HG03135 (cell line): ENCODE measurements around the gene COL9A2.

ENCODE experiments used
- ATAC-seq: cut with Tn5 transposase; IDR thresholded peaks from one replicate; pipeline ENCODE4 v1.9.1; 2021; ENCODE audit warnings: mild to moderate bottlenecking, moderate library complexity; ENCODE audit not compliant: unreplicated experiment

COL9A2 gene

GRCh38 chr1:40318970-40319621 lies 2.0 kb upstream of the COL9A2 start:
- no peak for ATAC-seq

GRCh38 chr1:40318476-40318875 lies 1.4 kb upstream of the COL9A2 start:
- ATAC-seq, result no peak

DNA sequence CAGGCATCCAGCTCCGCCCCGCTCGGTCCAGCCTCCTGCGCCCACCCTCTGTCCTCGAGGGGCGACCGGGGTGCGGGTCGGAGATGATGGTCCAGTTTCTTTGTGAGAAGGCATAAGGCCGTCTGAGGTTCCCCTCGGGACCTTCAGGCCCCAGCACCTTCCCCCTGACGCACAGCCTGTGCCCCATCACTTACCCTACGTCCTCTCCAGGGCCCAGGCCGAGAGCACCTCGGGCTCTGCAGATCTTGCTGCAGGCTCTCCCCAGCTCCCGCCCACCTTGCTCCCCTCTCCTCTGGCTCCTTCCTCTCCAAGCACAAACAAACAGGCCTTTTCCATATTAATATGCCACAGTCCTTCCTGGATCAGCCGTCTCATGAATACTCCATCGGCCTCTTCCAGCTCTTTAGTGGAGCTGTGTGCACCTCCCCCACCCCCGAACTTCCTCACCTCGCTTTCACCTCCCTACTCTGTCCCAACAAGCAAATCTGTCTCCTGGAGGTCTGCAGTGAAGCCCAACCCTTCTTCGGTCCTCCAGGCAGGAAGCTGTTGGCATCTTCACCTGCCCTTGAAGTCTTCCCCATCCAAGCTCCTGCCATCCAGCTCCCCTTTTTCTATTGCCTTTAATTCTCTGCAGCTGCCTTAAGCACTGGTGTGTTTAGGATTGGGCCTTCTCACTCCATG lies 448 bp upstream of the COL9A2 start:
- no peak for ATAC-seq

GRCh38 chr1:40315795-40316594 lies 1.1 kb downstream of the COL9A2 start:
- no peak for ATAC-seq

DNA sequence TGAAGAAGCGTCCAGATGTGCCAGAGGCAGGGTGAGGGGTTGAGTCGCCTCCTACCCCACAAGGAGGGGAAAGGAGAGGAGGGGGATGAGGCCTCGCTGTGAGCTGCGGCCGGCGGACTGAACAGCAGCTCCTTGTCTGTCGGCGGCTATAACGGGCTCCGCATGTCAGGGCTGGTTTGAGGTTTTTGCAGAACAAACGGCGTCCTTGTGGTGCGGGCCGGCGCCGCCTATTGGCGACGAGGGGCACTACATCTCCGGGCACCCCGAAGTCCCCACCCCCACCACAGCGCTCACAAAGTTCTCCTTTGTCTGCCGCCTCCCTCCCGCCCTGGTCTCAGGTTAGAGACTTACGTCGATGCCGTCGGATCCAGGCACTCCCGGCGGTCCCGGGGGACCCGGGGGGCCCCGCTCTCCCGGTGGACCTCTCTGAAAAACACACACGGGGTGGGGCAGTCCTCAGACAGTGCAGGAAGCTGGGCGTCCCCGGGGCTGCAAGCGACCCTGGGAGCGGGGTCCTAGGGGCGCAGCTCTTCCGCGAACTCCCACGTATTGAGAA lies 1.8 kb downstream of the COL9A2 start:
- peak; percentile 49 for ATAC-seq

DNA sequence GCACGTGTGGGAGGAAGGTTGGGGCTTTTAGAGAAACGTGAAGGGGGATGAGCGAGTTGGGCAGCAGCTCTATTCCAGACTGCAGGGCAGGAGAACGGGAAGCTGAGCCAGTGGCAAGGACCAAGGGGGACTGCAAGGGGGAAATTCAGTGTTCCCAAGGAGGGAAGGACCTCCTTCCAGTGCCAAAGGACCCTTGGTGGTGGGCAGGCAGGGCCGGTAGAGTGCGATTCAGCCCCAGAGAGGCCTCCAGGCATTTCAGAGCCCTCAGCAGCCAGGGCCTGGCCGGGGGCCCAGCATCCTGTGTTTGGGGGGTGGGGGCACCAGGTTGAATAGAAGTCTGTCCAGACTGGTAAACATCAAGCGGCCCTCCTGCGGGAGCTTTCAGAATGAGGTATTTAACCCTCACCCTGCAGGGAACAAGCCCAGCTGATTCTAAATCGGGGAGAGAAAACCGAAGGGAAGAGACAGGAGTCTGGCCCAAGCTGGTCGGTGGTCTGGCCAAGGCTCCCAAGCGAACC lies 2.3 kb downstream of the COL9A2 start:
- ATAC-seq, result peak; percentile 4

DNA sequence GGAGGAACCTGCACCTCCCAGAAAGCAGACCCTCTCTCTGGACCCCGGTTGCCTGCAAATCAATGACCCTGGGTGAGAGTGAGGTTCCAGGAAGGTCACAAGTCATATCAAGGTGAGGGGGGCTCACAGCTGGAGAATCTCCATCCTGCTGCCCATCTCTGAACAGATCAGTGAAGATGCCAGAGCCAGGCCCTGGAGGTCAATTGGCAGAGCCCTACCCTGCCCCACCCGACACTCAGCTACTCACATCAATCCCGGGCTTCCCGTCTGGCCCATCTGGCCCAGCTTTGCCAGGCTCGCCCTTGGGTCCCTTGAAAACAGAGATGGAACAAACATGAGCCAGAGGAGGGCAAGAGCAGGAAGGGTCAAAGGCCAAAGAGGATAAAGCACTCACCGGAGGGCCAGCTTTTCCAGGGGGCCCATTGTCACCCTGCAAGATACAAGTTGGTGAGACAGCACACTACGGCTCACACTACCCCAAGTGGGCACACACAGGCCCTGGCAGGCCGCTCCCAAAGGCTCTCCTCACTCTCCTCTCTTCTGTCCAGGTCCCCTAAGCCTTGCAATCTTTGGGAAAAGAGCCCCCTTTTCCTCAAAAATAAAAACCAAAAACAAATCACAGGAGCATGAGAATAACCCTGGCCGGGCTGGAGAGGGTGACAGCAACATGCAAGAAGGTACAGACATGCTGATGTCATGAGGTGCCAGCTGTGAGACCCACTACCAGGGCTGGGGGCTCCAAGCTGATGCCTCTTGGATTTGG lies 2.9 kb downstream of the COL9A2 start:
- no peak for ATAC-seq

- ATAC-seq, result no peak
These were observed 3.6 kb downstream of the COL9A2 start for GRCh38 chr1:40313329-40313957.

DNA sequence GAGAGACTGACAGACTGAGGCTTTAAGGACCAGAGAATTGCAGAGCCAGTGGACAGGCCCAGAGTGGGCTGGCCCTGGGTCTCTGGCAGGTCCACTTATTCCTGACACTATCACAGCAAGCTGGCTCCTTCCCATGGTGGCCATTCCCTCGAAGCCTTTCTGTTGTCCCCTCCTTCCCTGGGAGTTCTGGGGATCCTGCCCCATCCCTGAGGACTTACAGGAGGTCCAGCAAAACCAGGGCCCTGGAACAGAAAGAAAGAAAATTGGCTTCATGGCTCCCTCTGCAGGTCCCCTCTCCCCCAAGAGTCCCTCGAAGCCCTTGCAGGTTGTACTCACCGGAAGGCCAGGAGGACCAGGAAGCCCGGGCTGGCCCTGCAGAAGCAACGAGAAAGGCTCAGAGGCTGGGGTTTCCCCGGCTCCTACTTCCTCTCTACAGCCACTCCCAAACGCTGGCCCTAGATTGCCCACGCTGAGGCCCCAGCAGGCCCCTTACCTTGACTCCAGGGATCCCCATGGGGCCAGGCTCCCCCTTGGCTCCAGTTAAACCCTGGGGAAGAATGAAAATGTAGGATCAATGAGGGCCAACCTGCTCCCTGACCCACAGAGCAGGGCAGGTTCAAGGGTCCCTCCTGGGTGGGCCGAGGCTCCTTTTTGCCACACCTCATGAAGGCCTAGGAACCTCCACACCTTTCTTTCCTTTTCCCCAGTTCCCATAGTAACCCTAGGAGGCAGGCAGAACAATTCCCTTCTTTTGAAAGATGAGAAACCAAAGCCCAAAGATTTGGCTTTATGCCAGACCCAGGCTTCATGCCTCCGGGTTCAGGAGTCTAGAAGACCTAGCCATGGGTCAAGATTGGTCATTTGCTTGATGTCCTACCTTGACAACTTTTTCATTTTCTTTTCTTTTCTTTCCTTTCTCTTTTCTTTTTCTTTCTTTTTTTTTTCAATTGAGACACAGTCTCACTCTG lies 4.6 kb downstream of the COL9A2 start:
- ATAC-seq, result peak; percentile 43

GRCh38 chr1:40311692-40312091 lies 5.4 kb downstream of the COL9A2 start:
- no peak for ATAC-seq

- no peak for ATAC-seq
These were observed 6.0 kb downstream of the COL9A2 start for GRCh38 chr1:40310983-40311642.

GRCh38 chr1:40310129-40310461 lies 7.0 kb downstream of the COL9A2 start:
- ATAC-seq, result no peak

DNA sequence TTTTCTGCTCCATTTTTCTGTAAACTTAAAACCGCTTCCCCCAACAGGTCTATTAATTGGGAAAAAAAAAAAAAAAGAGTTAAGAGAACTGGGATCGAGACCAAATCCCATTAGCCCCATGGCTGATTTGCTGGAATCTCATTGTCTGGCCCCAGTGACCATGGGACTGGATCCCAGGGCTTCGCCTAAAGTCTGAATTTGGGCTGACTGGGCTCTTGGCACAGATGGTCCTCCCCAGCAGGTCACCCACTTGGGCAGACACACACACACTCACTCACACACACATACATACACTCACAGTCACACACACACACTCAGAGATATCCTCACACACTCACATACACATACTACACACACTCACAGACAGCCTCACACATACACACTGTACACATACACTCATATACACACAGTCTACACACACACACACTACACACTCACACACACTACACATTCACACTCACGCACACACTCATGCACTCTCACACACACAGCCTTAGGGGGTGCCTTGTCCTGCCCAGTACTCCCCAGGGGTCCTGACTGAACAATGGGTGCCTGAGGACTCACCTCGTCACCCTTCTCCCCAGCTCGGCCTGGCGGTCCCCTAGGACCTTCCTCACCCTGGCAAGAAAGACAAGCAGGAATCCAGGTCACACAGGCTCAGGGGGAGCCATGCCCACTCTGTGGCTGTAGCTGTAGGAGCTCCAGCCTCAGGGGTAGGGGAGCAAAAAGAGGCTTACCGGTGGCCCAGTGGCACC lies 7.5 kb downstream of the COL9A2 start:
- no peak for ATAC-seq

DNA sequence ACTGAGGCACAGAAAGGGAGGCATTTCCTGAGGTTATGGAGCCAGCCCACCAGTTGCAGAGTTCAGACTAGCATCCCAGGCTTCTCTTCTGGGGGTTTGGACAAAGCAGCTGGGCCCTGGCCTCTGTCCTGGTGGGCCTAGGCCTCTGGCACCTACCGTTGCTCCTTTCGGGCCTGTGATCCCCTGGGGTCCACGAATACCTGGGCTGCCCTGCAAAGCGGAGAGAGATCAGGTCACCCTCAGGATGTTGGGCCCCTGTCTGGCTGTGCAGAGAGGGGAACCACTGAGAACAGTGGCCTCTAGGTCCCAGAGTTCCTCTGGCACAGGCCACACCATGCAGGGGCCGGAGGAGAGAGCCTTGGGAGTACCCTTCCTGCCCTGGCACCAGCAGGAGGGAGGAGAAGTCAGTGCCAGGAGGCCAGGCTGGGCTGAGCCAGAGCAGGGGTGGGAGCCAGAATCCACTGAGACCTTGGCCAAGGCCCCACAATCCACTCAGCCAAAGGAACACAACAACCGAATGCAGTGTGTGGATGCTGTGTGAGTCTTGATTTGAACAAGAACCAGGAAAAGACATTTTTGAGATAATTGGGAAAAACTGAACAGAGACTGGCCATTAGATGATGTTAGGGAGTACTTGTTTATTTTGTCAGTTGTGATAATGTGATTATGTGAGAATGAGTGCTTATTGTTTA lies 8.9 kb downstream of the COL9A2 start:
- no peak for ATAC-seq

- no peak for ATAC-seq
These were observed 9.9 kb downstream of the COL9A2 start for GRCh38 chr1:40307186-40307585.

DNA sequence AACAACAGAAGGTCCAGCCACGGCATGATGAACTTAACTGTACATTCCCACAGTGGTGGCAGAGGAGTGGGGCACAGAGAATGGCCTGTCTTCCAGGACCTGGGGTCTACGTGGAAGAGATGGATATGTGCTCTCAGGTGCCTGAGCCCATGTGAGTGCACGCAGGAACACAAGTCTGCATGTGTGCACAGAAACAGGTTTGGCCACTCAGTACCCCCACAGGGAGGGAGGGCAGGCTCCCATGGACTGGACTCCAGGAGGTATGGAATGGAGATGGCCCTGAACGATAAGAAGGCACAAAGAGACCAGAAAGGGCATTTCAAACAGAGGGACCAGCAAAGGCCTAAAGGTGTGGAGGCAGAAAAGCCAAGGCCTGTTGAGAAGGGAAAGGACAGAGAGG lies 10.8 kb downstream of the COL9A2 start:
- no peak for ATAC-seq

DNA sequence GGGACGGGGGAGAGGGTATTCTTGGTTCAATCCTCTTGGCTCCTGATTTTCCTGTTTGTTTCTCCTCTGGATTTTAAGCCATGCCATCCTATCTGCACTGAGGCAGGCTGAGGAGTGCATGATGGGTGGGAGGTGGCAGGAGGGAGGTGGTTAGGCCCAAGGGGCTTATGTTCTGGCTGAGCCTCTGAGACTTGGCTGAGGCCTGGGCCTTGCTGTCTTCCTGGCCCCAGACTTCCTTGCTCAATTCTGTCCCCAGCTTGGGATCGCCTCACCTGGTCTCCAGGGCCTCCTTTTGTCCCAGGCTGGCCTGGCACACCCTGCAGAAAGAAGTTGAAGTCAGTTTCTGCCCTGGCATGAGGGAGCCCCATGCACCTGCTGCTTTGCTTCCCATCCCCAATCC lies 11.2 kb downstream of the COL9A2 start:
- ATAC-seq, result no peak
